Kidney (tissue), 14 donors: ENCODE data around the gene GIPC1. TPM values are rescaled to one million over a fixed set of nuclear protein-coding genes. Genes with fewer than 3 reads are reported as not detected.
"Not testable (repeated sequence)": the region's sequence is repeated elsewhere in the genome, so short reads cannot be mapped to it uniquely, and the experiment has no call there.

Experiments used
- DNase-seq, 5 donors: peaks; one replicate each; pipeline ENCODE4 v3.0.0-alpha.2; 2013 to 2020
- FAIRE-seq: peaks from 2 replicates; lab custom pipeline; 2012; peaks lifted over from hg19 to GRCh38; lab: Jason Lieb, UNC
- H3K27ac ChIP-seq, 2 donors: one replicate each; pipeline ENCODE4 v1.7.0; 2013; ENCODE audit warnings: low read depth in 2 of 2, low read length in 2 of 2, inconsistent platforms in 1 of 2
- H3K27me3 ChIP-seq: one replicate; pipeline ENCODE4 v1.7.1; 2013; ENCODE audit warnings: low read length, inconsistent platforms; ENCODE audit not compliant: control insufficient read depth, insufficient read depth
- H3K36me3 ChIP-seq, 3 donors: one replicate each; pipeline versions ENCODE4 v1.7.0 to v1.7.1; 2013; ENCODE audit warnings: low read length in 3 of 3, control low read depth in 1 of 3, inconsistent platforms in 1 of 3; ENCODE audit not compliant: insufficient read depth in 3 of 3, control insufficient read depth in 2 of 3
- H3K4me1 ChIP-seq, 3 donors: one replicate each; pipeline versions ENCODE4 v1.7.0 to v1.7.1; 2013; ENCODE audit warnings: low read length in 3 of 3, inconsistent platforms in 1 of 3, low read depth in 1 of 3; ENCODE audit not compliant: control insufficient read depth in 2 of 3, insufficient read depth in 2 of 3
- H3K4me3 ChIP-seq, 3 donors: one replicate each; pipeline versions ENCODE4 v1.7.0 to v1.8.1; 2013; ENCODE audit warnings: low read length in 3 of 3, control low read depth in 1 of 3, inconsistent platforms in 1 of 3
- H3K9ac ChIP-seq, 3 donors: one replicate each; pipeline versions ENCODE4 v1.7.0 to v1.7.1; 2013; ENCODE audit warnings: low read length in 3 of 3, control low read depth in 1 of 3, inconsistent platforms in 1 of 3
- H3K9me3 ChIP-seq, 3 donors: one replicate each; pipeline versions ENCODE4 v1.7.0 to v1.7.1; 2013; ENCODE audit warnings: low read length in 3 of 3, control low read depth in 1 of 3, inconsistent platforms in 1 of 3; ENCODE audit not compliant: control insufficient read depth in 2 of 3, insufficient read depth in 1 of 3
- intact Hi-C: fragments of 100-400 bp; cut with DNase I; formaldehyde crosslinking; loops from one replicate; pipeline ENCODE4 v1.11.1; 2022
- polyA plus RNA-seq: library from polyadenylated mRNA; stranded (reverse); fragments of 350-450 nt; fragmentation: Illumina TruSeq; extraction: RNeasy Lipid Tissue Mini Kit (QIAGEN cat#74804); gene quantifications from one replicate; pipeline ENCODE4 v1.2.3, GENCODE V29; 2014; ENCODE audit warnings: low read depth, low replicate concordance; ENCODE audit not compliant: insufficient read depth
- total RNA-seq: library from RNA; stranded (reverse); fragmentation: NEBNext Ultra II Directional; extraction: Animal tissue kit (Norgen Biotek cat#: 25700); gene quantifications from one replicate; pipeline ENCODE4 v1.2.1, GENCODE V29; 2021
- TF ChIP-seq, protein P1 (sequence below): IDR thresholded peaks from 3 replicates; pipeline ENCODE4 v1.5.1; 2012; ENCODE audit warnings: mild to moderate bottlenecking, moderate library complexity, borderline replicate concordance; ENCODE audit not compliant: insufficient read depth; ENCODE audit errors: extremely low read depth
- donor health status: control.
- donor health status: control.
- donor health status: control.
- donor health status: control.
- donor health status: control.
- donor health status: DM: yes; HTN: yes; CAD: no.
- donor health status: Normal renal cell carcinoma (clear cell type).

Gene GIPC1
- total and polyA plus RNA-seq, 2 donors from 2014 or later = 94.6 to 137 TPM

DNA sequence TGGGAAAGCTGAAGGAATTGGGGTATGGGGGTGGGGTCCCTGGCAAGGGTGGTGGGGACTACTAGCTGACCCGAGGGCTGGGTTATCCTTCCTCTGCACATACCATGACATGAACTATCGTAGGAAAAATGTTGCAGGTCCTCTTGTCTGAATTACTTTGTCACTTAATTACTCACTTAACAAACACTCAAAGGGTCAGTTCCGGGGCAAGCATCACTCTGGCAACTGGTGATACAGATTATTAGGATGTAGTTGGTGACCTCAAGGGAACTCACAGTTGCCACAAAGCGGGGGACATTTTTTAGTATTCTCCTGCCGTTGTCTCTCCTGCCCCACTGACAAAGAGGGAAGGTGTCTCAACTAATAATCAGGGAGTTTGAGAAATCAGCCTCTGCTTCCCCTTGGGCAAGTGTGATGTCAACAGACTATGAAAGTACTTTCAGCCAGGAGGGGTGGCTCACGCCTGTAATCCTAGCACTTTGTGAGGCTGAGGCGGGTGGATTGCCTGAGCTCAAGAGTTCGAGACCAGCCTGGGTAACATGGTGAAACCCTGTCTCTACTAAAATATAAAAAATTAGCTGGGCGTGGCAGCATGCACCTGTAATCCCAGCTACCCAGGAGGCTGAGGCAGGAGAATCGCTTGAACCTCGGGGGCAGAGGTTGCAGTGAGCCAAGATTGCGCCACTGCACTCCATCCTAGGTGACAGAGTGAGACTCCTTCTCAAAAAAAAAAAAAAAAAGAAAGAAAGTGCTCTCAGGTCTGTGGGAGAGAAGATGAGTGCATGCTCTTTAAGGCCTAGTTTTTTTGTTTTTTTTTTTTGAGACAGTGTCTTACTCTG lies 12.0 kb upstream of the GIPC1 start:
- no peaks in the 10 kb centered on the region for H3K27me3 ChIP-seq
- H3K4me1 ChIP-seq = no peaks in the 10 kb centered on the region
- no peak for FAIRE-seq
- TF ChIP-seq, protein P1, sequence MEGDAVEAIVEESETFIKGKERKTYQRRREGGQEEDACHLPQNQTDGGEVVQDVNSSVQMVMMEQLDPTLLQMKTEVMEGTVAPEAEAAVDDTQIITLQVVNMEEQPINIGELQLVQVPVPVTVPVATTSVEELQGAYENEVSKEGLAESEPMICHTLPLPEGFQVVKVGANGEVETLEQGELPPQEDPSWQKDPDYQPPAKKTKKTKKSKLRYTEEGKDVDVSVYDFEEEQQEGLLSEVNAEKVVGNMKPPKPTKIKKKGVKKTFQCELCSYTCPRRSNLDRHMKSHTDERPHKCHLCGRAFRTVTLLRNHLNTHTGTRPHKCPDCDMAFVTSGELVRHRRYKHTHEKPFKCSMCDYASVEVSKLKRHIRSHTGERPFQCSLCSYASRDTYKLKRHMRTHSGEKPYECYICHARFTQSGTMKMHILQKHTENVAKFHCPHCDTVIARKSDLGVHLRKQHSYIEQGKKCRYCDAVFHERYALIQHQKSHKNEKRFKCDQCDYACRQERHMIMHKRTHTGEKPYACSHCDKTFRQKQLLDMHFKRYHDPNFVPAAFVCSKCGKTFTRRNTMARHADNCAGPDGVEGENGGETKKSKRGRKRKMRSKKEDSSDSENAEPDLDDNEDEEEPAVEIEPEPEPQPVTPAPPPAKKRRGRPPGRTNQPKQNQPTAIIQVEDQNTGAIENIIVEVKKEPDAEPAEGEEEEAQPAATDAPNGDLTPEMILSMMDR = no peak
- intact Hi-C loops = no loop called here
- no peak overlapping the region for H3K27ac ChIP-seq
- H3K36me3 ChIP-seq = no peaks in the 10 kb centered on the region
- no peak overlapping the region for H3K4me3 ChIP-seq
- H3K9me3 ChIP-seq = no peaks in the 10 kb centered on the region
- DNase-seq = no peak
- H3K9ac ChIP-seq = no peak overlapping the region

DNA sequence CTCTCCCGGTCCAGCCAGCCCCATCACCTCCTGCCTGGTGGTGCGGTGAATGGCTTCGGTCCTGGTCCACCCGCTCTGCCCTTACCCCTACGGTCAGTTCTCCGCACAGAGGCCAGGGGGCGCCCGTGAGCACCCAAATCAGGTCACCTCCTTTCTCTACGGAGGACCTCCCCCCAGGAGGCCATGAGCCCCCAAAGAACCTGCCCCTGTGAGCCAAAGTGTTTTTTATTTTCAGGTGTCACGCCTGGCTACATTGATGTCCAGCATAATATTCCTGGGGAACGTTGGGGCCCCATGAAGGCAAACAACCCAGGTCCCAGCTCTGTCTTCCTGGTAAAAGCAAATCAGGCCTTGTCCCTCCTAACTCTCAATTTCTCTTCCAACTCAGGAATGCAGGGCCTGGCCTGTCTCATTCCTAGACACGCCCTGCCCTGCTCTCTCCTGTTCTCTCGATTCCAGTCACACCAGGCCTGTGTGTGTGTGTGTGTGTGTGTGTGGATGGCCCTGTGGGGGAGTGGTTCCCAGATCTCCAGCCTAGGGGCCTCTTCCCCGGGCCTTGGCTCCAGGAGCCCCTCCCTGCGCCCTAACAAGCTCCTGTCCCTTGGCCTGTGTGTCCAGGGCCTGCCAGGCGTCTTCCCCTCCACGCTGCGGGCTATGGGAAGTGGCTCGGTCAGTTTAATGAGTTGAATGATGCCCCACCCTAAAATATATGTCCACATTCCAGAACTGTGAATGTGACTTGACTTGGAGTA lies 9.7 kb upstream of the GIPC1 start:
- Histone ChIP-seq H3K27ac (no peak overlapping the region), H3K4me1 (no peaks in the 10 kb centered on the region), H3K9me3 (no peaks in the 10 kb centered on the region), H3K9ac (no peak overlapping the region), H3K4me3 (no peak overlapping the region), H3K36me3 (no peaks in the 10 kb centered on the region), H3K27me3 (no peaks in the 10 kb centered on the region)
- FAIRE-seq (no peak), DNase-seq (peak; percentile 71 to 85 (median 76))
- TF ChIP-seq, protein P1 = peak; percentile 67
- intact Hi-C loops = no loop called here

DNA sequence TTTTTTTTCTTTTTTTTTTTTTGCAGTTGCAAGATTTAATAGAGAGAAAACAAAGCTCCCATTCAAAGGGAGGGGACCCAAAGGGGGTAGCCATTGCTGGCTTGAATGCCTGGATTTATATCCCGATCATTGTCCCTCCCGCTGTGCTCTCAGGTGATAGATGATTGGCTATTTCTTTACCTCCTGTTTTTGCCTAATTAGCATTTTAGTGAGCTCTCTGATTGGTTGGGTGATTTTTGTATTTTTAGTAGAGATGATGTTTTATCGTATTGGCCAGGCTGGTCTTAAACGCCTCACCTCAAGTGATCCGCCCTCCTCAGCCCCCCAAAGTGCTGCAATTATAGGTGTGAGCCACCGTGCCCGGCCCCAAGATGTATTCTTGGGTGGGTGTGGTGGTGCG lies 8.6 kb upstream of the GIPC1 start:
- DNase-seq, H3K27ac ChIP-seq, H3K27me3 ChIP-seq, H3K9ac ChIP-seq, H3K9me3 ChIP-seq, H3K36me3 ChIP-seq, H3K4me3 ChIP-seq, H3K4me1 ChIP-seq, intact Hi-C loops, FAIRE-seq: not testable (repeated sequence)

DNA sequence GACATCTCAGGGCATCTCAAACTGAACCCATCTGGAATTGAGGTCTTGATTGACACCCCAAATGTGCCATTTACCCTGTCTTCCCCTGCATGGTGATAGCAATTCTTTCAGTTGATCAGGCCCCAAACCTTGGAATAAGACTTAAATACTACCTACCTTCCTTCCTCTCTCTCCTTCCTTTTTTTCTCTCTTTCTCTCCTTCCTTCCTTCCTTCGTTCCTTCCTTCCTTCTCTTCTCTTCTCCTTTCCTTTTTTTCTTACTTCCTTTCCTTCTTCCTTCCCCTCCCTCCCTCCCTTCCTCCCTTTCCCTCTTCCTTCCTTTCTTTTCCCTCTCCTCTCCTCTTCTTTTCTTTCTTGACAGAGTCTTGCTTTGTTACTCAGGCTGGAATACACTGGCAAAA lies 7.4 kb upstream of the GIPC1 start:
- TF ChIP-seq, protein P1 = no peak
- FAIRE-seq = no peak
- no peaks in the 10 kb centered on the region for H3K36me3 ChIP-seq
- H3K9me3 ChIP-seq = no peaks in the 10 kb centered on the region
- no peaks in the 10 kb centered on the region for H3K4me1 ChIP-seq
- no peak for DNase-seq
- no peak overlapping the region for H3K9ac ChIP-seq
- H3K4me3 ChIP-seq = no peak overlapping the region
- no peaks in the 10 kb centered on the region for H3K27me3 ChIP-seq
- no peak overlapping the region for H3K27ac ChIP-seq
- intact Hi-C loops = no loop called here
